T-helper 2 cell treated with Interferon-gamma antibody and Interleukin-4, amounts not matched to agents 5 μg/mL and 100 μg/mL, for 36 hours (primary cell): Measurements from ENCODE around the gene GCLM.

Experiments
- DNase-seq: peaks from one replicate; pipeline ENCODE4 v3.0.0; 2021; ENCODE audit warnings: low spot score
- H3K27ac Mint-ChIP-seq: one replicate; pipeline ENCODE4 v1.8.0; 2021; ENCODE audit warnings: mild to moderate bottlenecking, mixed read lengths
- H3K27me3 Mint-ChIP-seq: one replicate; pipeline ENCODE4 v1.8.0; 2021; ENCODE audit warnings: low read depth, mixed read lengths
- H3K36me3 Mint-ChIP-seq: one replicate; pipeline ENCODE4 v1.8.0; 2021; ENCODE audit warnings: low read depth, mixed read lengths
- H3K4me1 Mint-ChIP-seq: one replicate; pipeline ENCODE4 v1.8.0; 2021; ENCODE audit warnings: low read depth, mixed read lengths
- H3K4me3 Mint-ChIP-seq: one replicate; pipeline ENCODE4 v1.8.0; 2022; ENCODE audit warnings: mild to moderate bottlenecking, moderate library complexity, mixed read lengths
- H3K9me3 Mint-ChIP-seq: one replicate; pipeline ENCODE4 v1.8.0; 2021; ENCODE audit warnings: mixed read lengths

Gene GCLM

DNA sequence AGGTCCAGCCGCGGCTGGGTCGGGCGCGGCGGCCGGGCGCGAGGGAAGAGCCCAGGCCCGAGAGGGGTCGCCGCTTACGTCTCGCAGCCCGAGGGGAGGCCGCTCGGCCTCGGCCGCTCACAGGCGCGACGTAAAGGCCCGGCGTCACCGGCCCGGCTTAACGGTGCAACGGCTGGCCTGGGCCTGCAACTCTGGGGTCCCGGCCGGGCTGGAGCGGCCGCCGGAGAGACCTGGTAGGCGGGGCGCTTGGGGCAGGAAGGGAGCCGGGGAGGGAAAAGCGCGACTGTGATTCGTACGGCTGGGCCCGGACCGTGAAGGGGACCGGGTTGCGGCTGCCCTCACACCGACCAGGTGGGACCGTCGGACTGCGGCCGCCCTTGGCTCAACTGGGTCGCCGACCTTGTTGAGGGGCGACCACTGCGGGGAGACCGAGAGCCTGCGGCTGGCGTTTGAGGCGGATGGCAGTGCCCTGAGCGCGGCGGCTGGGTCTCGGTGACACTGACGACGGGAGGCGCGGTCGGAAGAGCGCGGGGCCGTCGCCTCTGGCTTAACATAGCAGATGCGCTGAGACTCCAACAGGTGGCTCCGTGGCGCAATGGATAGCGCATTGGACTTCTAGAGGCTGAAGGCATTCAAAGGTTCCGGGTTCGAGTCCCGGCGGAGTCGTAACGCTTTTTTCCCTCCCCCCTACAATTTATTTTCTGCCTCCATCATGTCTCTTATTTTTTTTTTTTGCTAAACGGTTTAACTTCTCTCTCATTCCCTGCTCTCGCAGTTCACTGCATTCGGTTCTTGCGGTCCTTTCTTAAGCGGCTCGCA is 62.0 kb downstream of the GCLM start:
- H3K36me3 Mint-ChIP-seq = peaks cover 3% of the 10 kb centered on the region
- peaks cover 6% of the 10 kb centered on the region for H3K27me3 Mint-ChIP-seq
- DNase-seq = peak; percentile 88
- H3K4me3 Mint-ChIP-seq = peak overlapping the region; percentile 95
- peaks cover 5% of the 10 kb centered on the region for H3K9me3 Mint-ChIP-seq
- peak overlapping the region; percentile 94 for H3K27ac Mint-ChIP-seq
- H3K4me1 Mint-ChIP-seq = peaks cover 19% of the 10 kb centered on the region

DNA sequence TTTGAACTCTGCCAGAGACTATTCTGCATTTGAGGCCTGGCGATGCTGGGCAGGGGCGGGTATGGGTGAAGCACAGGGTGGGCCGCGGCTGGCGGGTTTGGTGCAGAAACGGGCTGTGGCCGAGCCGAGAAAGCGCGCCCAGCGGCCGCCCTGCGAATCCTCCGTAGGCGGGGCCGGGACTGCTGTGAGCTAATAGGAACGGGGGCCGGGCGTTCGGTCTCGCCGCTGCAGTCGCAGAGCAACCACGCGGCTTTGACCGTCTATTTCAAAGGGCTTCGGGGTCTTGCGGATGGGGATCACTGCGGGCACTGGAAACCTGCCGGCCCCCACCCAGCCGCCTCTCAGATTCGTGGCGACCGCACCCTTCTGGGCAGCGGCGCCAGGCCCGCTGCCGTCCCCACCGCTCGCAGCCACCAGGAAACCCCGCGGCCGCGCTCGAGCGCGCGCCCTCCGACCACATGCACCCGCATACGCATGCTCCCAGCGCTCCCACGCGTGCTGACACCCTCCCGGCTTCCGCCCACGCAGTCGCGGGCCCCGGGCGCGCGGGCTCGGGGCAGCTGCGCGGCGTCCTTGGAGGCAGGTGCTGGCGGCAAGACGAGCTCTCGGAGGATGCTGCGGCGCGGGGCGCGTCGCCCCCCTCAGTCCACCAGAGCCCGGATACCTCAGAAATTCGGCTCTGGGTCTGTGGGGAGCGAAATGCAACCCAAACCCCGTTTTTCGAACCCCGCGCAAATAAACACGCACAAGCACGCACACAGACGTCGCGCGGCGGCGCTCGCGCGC is 62.8 kb downstream of the GCLM start:
- Mint-ChIP-seq H3K36me3 (peaks cover 3% of the 10 kb centered on the region), H3K27me3 (peaks cover 6% of the 10 kb centered on the region), H3K9me3 (peaks cover 5% of the 10 kb centered on the region), H3K27ac (peak overlapping the region; percentile 90), H3K4me1 (peaks cover 19% of the 10 kb centered on the region), H3K4me3 (peak overlapping the region; percentile 87)
- DNase-seq = peak; percentile 84

DNA sequence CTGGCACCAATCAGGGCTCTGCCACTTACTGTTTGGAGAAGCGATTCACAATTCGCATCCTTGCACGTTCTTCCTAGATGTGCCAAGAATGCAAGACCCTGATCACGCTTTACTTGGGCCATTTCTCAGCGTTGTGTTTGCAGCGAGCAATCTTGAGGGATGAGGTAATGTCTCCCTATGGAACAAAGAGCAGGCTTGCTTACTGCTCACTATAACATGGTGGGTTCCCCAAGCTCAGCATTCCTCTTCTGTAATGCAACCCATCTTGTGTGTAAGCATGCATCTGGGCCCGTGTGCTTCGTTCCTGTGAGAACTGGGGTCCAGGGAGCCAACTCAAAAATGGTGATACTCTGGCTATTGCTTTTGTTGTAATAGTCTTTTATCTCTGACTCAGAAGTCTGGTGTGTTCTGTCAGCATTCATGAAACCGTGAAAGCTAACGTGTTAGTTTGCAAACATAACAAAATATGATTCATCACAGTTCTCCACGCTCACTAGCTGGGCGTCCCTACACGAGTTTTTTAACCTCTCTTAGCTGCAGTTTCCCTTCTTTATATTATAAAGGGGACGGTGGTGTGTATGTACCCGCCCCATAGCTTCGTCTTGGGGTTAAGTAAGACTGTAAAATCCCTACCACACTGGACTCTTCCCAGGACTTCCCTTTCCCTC is 63.6 kb downstream of the GCLM start:
- peaks cover 5% of the 10 kb centered on the region for H3K9me3 Mint-ChIP-seq
- H3K27me3 Mint-ChIP-seq = peaks cover 6% of the 10 kb centered on the region
- peaks cover 19% of the 10 kb centered on the region for H3K4me1 Mint-ChIP-seq
- H3K36me3 Mint-ChIP-seq = peaks cover 3% of the 10 kb centered on the region
- peak; percentile 53 for DNase-seq
- peak overlapping the region; percentile 87 for H3K4me3 Mint-ChIP-seq
- H3K27ac Mint-ChIP-seq = peak overlapping the region; percentile 90

DNA sequence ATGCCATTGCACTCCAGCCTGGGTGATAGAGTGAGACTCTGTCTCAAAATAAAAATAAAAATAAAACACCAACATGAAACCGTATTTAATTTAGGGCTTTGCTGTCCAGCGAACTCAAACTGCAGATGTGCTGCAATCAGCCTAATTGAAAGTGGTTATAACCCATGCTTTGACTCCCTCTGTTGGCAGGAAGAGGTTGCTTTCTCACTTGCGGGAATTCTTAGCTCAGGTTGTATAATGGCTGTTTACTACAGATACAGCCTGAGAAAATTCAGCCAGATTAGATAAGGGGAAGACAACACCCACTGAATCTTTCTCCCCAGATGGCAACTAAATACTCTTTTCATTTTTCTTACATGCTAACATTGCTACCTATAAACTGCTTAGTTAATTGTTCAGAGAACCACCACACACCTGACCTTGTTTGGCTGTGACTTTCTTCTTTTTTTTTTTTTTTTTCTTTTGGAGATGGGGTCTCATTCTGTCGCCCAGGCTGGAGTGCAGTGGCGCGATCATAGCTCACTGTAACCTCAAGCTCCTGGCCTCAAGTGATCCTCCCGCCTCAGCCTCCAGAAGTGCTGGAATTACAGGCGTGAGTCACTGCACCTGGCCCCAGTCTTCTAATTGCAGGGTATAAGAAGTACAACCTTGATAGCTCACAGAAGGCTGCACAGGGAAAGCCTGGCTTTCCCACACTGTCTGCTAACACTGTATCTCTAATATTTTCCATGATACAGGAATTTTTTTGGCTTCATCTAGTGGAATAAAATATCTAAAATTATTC is 64.8 kb downstream of the GCLM start:
- Mint-ChIP-seq H3K27ac (no peak overlapping the region), H3K4me3 (no peak overlapping the region)

DNA sequence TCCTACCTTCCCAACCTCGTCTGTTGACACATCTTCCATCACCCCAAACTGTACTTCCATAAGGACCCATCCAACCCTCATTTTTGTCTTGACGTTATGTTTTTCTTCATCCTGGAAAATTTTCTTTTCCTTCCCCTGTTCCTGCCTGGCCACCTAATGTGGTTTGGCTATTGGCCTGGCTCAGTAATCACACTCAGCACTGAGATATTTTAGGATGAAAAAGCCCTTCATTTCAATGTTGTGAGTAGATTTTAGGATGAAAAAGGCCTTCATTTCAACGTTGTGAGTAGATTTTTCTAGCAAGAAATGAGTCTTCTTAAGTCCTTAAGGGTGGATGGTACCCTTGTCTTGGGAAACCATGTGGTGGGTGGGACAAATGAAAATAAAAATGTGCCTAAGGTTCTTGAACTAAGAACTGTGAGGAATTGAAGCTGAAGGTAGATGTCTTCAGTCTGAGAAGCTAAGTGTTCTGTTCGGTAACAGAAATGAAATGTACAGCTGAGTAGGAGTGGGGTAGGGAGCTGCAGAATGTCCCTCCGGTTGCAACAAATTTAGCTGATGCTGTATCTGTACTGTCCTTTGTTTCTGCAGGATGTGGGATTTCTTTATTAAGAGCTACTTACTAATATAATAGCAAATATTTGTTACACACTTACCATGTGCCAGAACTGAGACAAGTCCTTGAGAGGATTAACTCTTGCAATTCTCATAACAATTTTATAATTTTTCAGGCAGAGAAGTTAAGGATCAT is 66.3 kb downstream of the GCLM start:
- Mint-ChIP-seq H3K9me3 (no peaks in the 10 kb centered on the region), H3K27ac (no peak overlapping the region), H3K36me3 (no peaks in the 10 kb centered on the region), H3K27me3 (peaks cover 5% of the 10 kb centered on the region), H3K4me3 (no peak overlapping the region), H3K4me1 (peaks cover 16% of the 10 kb centered on the region)
- no peak for DNase-seq

More for the DNA sequence above, 64.8 kb downstream of the GCLM start:
- peak; percentile 41 for DNase-seq
- peaks cover 5% of the 10 kb centered on the region for H3K27me3 Mint-ChIP-seq
- H3K4me1 Mint-ChIP-seq = peaks cover 19% of the 10 kb centered on the region
- H3K36me3 Mint-ChIP-seq = no peaks in the 10 kb centered on the region
- H3K9me3 Mint-ChIP-seq = no peaks in the 10 kb centered on the region

DNA sequence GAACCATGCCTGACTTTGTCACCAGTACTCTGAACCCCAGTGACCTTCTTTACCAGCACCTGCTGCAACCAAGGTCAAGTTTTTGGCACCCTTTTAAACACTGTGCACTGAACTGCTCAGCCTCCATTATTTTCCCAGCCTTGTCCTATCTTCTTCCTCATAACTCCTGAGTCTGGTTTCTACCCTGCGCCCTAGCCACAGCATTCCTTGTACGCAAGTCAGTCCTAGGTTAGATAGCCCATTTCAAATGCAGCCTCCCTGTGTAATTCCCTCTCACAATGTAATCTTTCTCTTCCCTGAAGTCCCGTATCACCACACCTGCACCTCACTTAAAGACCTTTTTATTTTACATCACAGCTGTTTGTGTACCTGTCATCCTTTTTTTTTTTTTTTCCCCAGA is 67.5 kb downstream of the GCLM start:
- no peak for DNase-seq
- Mint-ChIP-seq H3K27me3 (no peaks in the 10 kb centered on the region), H3K9me3 (no peaks in the 10 kb centered on the region), H3K27ac (no peak overlapping the region), H3K4me3 (no peak overlapping the region), H3K4me1 (peaks cover 13% of the 10 kb centered on the region), H3K36me3 (no peaks in the 10 kb centered on the region)

DNA sequence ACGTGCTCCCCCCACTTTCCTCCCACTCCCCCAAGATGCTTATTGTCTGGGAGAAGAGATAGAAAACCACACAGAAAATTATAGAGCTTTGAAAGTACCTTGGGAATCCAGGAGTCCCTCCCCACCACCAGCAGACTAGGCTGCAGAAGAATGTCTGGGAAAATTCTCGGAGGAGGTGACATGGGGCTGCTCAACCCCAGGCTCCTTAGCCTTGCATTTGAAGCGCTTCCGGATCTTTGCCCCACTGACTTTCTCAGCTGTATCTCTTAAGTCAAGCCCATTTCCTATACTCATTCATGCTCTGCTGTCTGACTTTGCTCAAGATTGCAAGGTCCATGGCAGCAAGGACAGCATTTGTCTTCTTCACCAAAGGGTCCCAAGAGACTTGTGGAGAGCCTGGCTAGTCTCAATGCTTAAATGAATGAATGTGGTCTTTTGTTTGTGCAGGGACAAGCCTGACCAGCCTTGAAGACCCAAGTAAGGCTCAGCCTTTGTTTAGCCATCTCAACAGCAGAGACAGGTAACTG is 68.2 kb downstream of the GCLM start:
- Mint-ChIP-seq H3K4me3 (no peak overlapping the region), H3K27me3 (no peaks in the 10 kb centered on the region), H3K36me3 (no peaks in the 10 kb centered on the region), H3K4me1 (peaks cover 11% of the 10 kb centered on the region), H3K9me3 (no peaks in the 10 kb centered on the region), H3K27ac (no peak overlapping the region)
- no peak for DNase-seq

DNA sequence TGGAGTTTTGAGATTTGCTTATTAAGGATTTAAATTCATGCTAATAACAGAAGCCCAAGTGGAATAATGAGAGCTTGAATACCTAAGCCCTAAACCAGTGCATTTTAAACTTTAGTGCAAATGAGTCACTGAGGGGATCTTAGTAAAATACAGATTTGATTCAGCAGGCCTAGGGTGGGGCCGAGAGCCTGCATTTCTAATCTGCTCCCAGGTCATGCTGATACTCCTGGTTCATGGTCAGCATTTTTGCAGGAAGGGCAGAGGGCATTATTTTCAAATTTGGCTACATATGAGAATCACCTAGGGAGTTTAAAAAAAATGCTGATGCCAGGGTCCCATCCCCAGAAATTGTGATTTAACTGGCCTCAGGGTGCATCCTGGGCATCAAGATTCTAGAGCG is 69.5 kb downstream of the GCLM start:
- H3K36me3 Mint-ChIP-seq = no peaks in the 10 kb centered on the region
- peaks cover 4% of the 10 kb centered on the region for H3K4me1 Mint-ChIP-seq
- DNase-seq = no peak
- no peak overlapping the region for H3K27ac Mint-ChIP-seq
- H3K9me3 Mint-ChIP-seq = peaks cover 3% of the 10 kb centered on the region
- no peaks in the 10 kb centered on the region for H3K27me3 Mint-ChIP-seq
- H3K4me3 Mint-ChIP-seq = no peak overlapping the region

DNA sequence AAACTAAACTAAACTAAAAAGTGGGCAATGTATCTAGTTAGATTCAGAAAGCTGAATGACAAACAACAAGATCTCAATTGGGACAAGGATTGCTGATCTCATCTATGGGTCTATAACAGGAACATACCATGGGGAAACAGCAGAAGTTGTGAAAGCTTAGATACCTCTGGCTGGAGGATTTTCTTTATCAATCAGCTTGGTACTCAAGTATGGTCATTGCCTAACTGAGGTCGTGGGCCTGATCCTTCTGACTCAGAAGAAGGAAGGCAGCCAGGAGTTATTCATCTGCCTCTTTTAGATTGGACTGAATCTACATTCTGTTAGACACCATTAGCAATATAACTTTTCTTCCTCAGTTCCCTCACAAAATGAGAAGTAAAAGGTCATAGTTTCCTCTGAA is 69.9 kb downstream of the GCLM start:
- peaks cover under 1% of the 10 kb centered on the region for H3K4me1 Mint-ChIP-seq
- peaks cover 7% of the 10 kb centered on the region for H3K9me3 Mint-ChIP-seq
- H3K27ac Mint-ChIP-seq = no peak overlapping the region
- no peaks in the 10 kb centered on the region for H3K36me3 Mint-ChIP-seq
- no peaks in the 10 kb centered on the region for H3K27me3 Mint-ChIP-seq
- H3K4me3 Mint-ChIP-seq = no peak overlapping the region
- DNase-seq = no peak

DNA sequence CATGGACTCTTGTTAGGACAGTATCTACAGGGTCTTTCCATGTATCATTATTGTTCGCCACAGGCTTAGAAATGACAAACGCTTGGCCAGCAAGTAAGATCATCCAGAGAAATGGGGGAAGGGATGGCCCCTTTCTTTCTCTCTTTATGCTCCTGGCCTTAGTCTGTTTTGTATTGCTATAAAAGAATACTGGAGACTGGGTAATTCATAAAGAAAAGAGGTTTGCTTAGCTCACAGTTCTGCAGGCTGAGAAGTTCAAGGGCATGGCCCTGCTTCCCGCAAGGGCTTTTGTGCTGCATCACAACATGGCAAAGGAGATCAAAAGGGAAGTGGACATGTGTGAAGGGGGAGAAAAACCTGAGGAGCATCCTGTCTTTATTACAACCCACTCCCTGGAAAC is 71.3 kb downstream of the GCLM start:
- H3K4me1 Mint-ChIP-seq = no peaks in the 10 kb centered on the region
- no peak overlapping the region for H3K27ac Mint-ChIP-seq
- H3K27me3 Mint-ChIP-seq = no peaks in the 10 kb centered on the region
- no peak overlapping the region for H3K4me3 Mint-ChIP-seq
- DNase-seq = no peak
- H3K36me3 Mint-ChIP-seq = no peaks in the 10 kb centered on the region
- H3K9me3 Mint-ChIP-seq = peaks cover 19% of the 10 kb centered on the region
